ENCODE measurements around the gene FADS1. TPM values are rescaled to one million over a fixed set of nuclear protein-coding genes. Genes with fewer than 3 reads are reported as not detected.

FADS1 gene
- total and polyA plus RNA-seq, 2 of the 13 experiments (the other 11 are each of a cell fraction or from before 2014, with no cell fraction given) = 91.8 to 108 TPM

GRCh38 chr11:61778357-61778886, 38.4 kb downstream of the FADS1 start:
- in situ Hi-C loops (cut with HindIII; ENCODE audit: extremely low pct_ligation_motif_present, low pct_unique_long_range_greater_than_20kb) = no loop called here

More at GRCh38 chr11:61778357-61778886, 38.4 kb downstream of the FADS1 start:
- no peaks in the 10 kb centered on the region for H3K27me3 ChIP-seq (ENCODE audit: control insufficient read depth in 1 of 2, insufficient read depth in 2 of 2, low read length in 2 of 2)
- H3K4me2 ChIP-seq (ENCODE audit: low read depth, low read length) = no peak overlapping the region
- BruUV-seq (replicated peaks) = no TSS peak
- intact Hi-C loops (cut with micrococcal nuclease; ENCODE audit: unreplicated experiment) = no loop called here
- H3K4me1 ChIP-seq (ENCODE audit: insufficient read depth, low read length) = no peaks in the 10 kb centered on the region
- ATAC-seq (no peak), DNase-seq (ENCODE audit: low spot score) (no peak), FAIRE-seq (no peak)
- peaks cover 34 to 57% of the 10 kb centered on the region in 2 experiments; a peak in 4 of 5 replicates for H3K36me3 ChIP-seq (replicated peaks in 1 of 2; ENCODE audit: control insufficient read depth in 1 of 2, insufficient read depth in 2 of 2, low read length in 2 of 2)
- CTCF ChIA-PET (ENCODE audit: low intra/inter-chr PET ratio, low total read pairs) = interaction anchor here (3.5 kb wide), 1 partner anchor 31 kb away, joined by 38 read pairs; no protein-coding TSS in a partner anchor
- H3K9me3 ChIP-seq (ENCODE audit: low read length) = no peaks in the 10 kb centered on the region
- H4K20me1 ChIP-seq (ENCODE audit: insufficient read depth, low read length) = no peaks in the 10 kb centered on the region
- over 99% methylated on average over 11 of the region's 11 CpGs for WGBS (ENCODE audit: low lambda C conversion rate)
- no peak overlapping the region for H3K27ac ChIP-seq (ENCODE audit: extremely low read length, insufficient read depth, low read length)
- TF ChIP-seq SNAPC2 (CRISPR knock-in tag; IDR thresholded peaks at IDR 0.05) (no peak), HNRNPL (IDR thresholded peaks at IDR 0.05; ENCODE audit: low read depth, low read length) (no peak), ZBTB49 (CRISPR knock-in tag; IDR thresholded peaks at IDR 0.05; ENCODE audit: borderline replicate concordance) (no peak), SIN3A (IDR thresholded peaks at IDR 0.05; ENCODE audit: borderline replicate concordance, low read depth, low read length) (no peak), ZNF329 (CRISPR knock-in tag; IDR thresholded peaks at IDR 0.05; ENCODE audit: low read depth) (no peak), ZNF276 (CRISPR knock-in tag; IDR thresholded peaks at IDR 0.05; ENCODE audit: low read depth) (no peak), ZNF562 (CRISPR knock-in tag; IDR thresholded peaks at IDR 0.05; ENCODE audit: borderline replicate concordance) (no peak), FIP1L1 (IDR thresholded peaks at IDR 0.05; ENCODE audit: borderline replicate concordance, insufficient read depth, low read depth, low read length) (no peak), U2AF2 (IDR thresholded peaks at IDR 0.05; ENCODE audit: low read depth, low read length) (no peak), ZNF720 (CRISPR knock-in tag; IDR thresholded peaks at IDR 0.05) (no peak), ZFX (CRISPR knock-in tag; IDR thresholded peaks at IDR 0.05; ENCODE audit: low read depth) (no peak), U2AF1 (optimal IDR thresholded peaks at IDR 0.05; ENCODE audit: low read depth, low read length) (no peak), ZNF589 (CRISPR knock-in tag; conservative IDR thresholded peaks at IDR 0.05) (no peak), NFE2 (CRISPR knock-in tag; IDR thresholded peaks at IDR 0.05) (no peak)
- no peaks in the 10 kb centered on the region for H3K79me2 ChIP-seq (ENCODE audit: insufficient read depth, low read length)
- POLR2A ChIA-PET = no interaction called here
- H3K9ac ChIP-seq (ENCODE audit: insufficient read depth, low read depth, low read length) = no peak overlapping the region
- no peak overlapping the region for H3K4me3 ChIP-seq (replicated peaks in 1 of 3; ENCODE audit: insufficient read depth in 1 of 3, low read depth in 2 of 3, low read length in 3 of 3)
- no peak overlapping the region for H2AFZ ChIP-seq (ENCODE audit: low read length)

Measured in HepG2 (cell line).